WTC11 (cell line): Measurements from ENCODE around the gene NAT9. TPM values are rescaled to one million over a fixed set of nuclear protein-coding genes. Genes with fewer than 3 reads are reported as not detected.

Source experiments
- ATAC-seq: fragments of 200-7000 bp; cut with Tn5 transposase; 2 replicates; pipeline ENCODE4 v1.10.0; 2021; ENCODE audit warnings: mild to moderate bottlenecking, moderate library complexity
- Bru-seq: library from RNA; stranded (reverse); fragments of 400-500 nt; gene quantifications from one replicate; lab custom pipeline; 2021; lab: Mats Ljungman, UMichigan
- CTCF ChIA-PET: fragments of 300-600 bp; sonication (Branson Sonifier 250); formaldehyde crosslinking; loops from one replicate; lab custom pipeline; 2021; ENCODE audit warnings: antibody characterized with exemption; lab: Charles Lee
- POLR2A ChIA-PET: fragments of 350-600 bp; sonication (Branson Sonifier 250); formaldehyde crosslinking; loops from one replicate; lab custom pipeline; 2021; ENCODE audit warnings: antibody characterized with exemption; lab: Charles Lee
- DNase-seq: peaks from one replicate; pipeline ENCODE4 v3.0.0; 2021; ENCODE audit warnings: low spot score
- H3K27ac Mint-ChIP-seq: 2 replicates; pipeline ENCODE4 v1.8.0; 2021; ENCODE audit warnings: mixed read lengths
- H3K27me3 Mint-ChIP-seq: 2 replicates; pipeline ENCODE4 v1.8.0; 2021; ENCODE audit warnings: low read depth, mild to moderate bottlenecking, moderate library complexity, mixed read lengths
- H3K36me3 Mint-ChIP-seq: 2 replicates; pipeline ENCODE4 v1.8.0; 2021; ENCODE audit warnings: mixed read lengths
- H3K4me1 Mint-ChIP-seq: 2 replicates; pipeline ENCODE4 v1.8.0; 2022; ENCODE audit warnings: mixed read lengths
- H3K4me3 Mint-ChIP-seq: 2 replicates; pipeline ENCODE4 v1.8.0; 2021; ENCODE audit warnings: mild to moderate bottlenecking, moderate library complexity, mixed read lengths
- H3K9me3 Mint-ChIP-seq: 2 replicates; pipeline ENCODE4 v1.8.0; 2021; ENCODE audit warnings: mixed read lengths
- CREB1 ChIP-seq: sonication (generic); formaldehyde crosslinking; IDR thresholded peaks from 2 replicates; pipeline ENCODE4 v1.8.0; 2023; ENCODE audit warnings: mild to moderate bottlenecking, missing genetic modification reagents
- EMX1 ChIP-seq: fragments of 250-450 bp; sonication (Bioruptor Pico); IDR thresholded peaks from 2 replicates; pipeline ENCODE4 v1.8.0; 2021; ENCODE audit warnings: mild to moderate bottlenecking
- ETV6 ChIP-seq: sonication (generic); formaldehyde crosslinking; IDR thresholded peaks from 2 replicates; pipeline ENCODE4 v1.8.1; 2022; ENCODE audit warnings: mild to moderate bottlenecking, missing genetic modification reagents
- FOXK1 ChIP-seq: sonication (generic); formaldehyde crosslinking; IDR thresholded peaks from 2 replicates; pipeline ENCODE4 v1.8.0; 2022; ENCODE audit warnings: mild to moderate bottlenecking, moderate library complexity, missing genetic modification reagents
- FOXP1 ChIP-seq: sonication (generic); formaldehyde crosslinking; IDR thresholded peaks from 2 replicates; pipeline ENCODE4 v1.8.0; 2022; ENCODE audit warnings: missing genetic modification reagents, mild to moderate bottlenecking, moderate library complexity, borderline replicate concordance
- GABPB1 ChIP-seq: sonication (generic); formaldehyde crosslinking; IDR thresholded peaks from 2 replicates; pipeline ENCODE4 v1.8.1; 2023; ENCODE audit warnings: mild to moderate bottlenecking, missing genetic modification reagents
- JAZF1 ChIP-seq: fragments of 250-450 bp; sonication (Bioruptor Pico); IDR thresholded peaks from 2 replicates; pipeline ENCODE4 v1.9.0; 2021; ENCODE audit warnings: moderate library complexity, mild to moderate bottlenecking, inconsistent platforms
- NFE2L1 ChIP-seq: sonication (generic); formaldehyde crosslinking; IDR thresholded peaks from 2 replicates; pipeline ENCODE4 v1.8.1; 2023; ENCODE audit warnings: missing genetic modification reagents
- SP1 ChIP-seq: sonication (generic); formaldehyde crosslinking; conservative IDR thresholded peaks from 2 replicates; pipeline ENCODE4 v1.8.1; 2022; ENCODE audit warnings: missing genetic modification reagents
- ZNF219 ChIP-seq: sonication (generic); formaldehyde crosslinking; IDR thresholded peaks from 2 replicates; pipeline ENCODE4 v1.8.0; 2023; ENCODE audit warnings: missing genetic modification reagents, mild to moderate bottlenecking, borderline replicate concordance
- ZNF423 ChIP-seq: fragments of 250-450 bp; sonication (Bioruptor Pico); IDR thresholded peaks from 2 replicates; pipeline ENCODE4 v2.1.2; 2022; ENCODE audit warnings: mild to moderate bottlenecking, moderate library complexity
- long read RNA-seq, 3 experiments: library from RNA in 1 of 3; library from capped mRNA in 1 of 3; library from polyadenylated mRNA in 1 of 3; unstranded in 2 of 3; stranded (forward) in 1 of 3; transcript quantifications; one replicate each; pipeline ENCODE4 v2.0.0, GENCODE V29; 2021
- total RNA-seq: library from RNA; stranded (reverse); gene quantifications from 3 replicates; pipeline ENCODE4 v1.2.3, GENCODE V29; 2021
- TF ChIP-seq, protein P1 (sequence below): sonication (generic); formaldehyde crosslinking; IDR thresholded peaks from 2 replicates; pipeline ENCODE4 v1.8.1; 2022; ENCODE audit warnings: mild to moderate bottlenecking, missing genetic modification reagents, moderate library complexity, borderline replicate concordance
- TF ChIP-seq, protein P2 (sequence below): sonication (generic); formaldehyde crosslinking; IDR thresholded peaks from 2 replicates; pipeline ENCODE4 v1.8.1; 2022; ENCODE audit warnings: mild to moderate bottlenecking, moderate library complexity, missing genetic modification reagents
- TF ChIP-seq, protein P3 (sequence below): sonication (generic); formaldehyde crosslinking; IDR thresholded peaks from 2 replicates; pipeline ENCODE4 v1.8.1; 2022; ENCODE audit warnings: low read depth, mild to moderate bottlenecking, moderate library complexity, missing genetic modification reagents, borderline replicate concordance
- TF ChIP-seq, protein P4 (sequence below): sonication (generic); formaldehyde crosslinking; IDR thresholded peaks from 2 replicates; pipeline ENCODE4 v1.8.0; 2023; ENCODE audit warnings: missing genetic modification reagents, mild to moderate bottlenecking, borderline replicate concordance
- TF ChIP-seq, protein P5 (sequence below): sonication (generic); formaldehyde crosslinking; IDR thresholded peaks from 2 replicates; pipeline ENCODE4 v1.8.0; 2022; ENCODE audit warnings: mild to moderate bottlenecking, missing genetic modification reagents
- TF ChIP-seq, protein P6 (sequence below): fragments of 250-450 bp; sonication (Bioruptor Pico); IDR thresholded peaks from 2 replicates; pipeline ENCODE4 v2.1.2; 2022; ENCODE audit warnings: mild to moderate bottlenecking, moderate library complexity
- TF ChIP-seq, protein P7 (sequence below): sonication (generic); formaldehyde crosslinking; IDR thresholded peaks from 2 replicates; pipeline ENCODE4 v1.8.0; 2022; ENCODE audit warnings: missing genetic modification reagents

Gene NAT9, protein sequence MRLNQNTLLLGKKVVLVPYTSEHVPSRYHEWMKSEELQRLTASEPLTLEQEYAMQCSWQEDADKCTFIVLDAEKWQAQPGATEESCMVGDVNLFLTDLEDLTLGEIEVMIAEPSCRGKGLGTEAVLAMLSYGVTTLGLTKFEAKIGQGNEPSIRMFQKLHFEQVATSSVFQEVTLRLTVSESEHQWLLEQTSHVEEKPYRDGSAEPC
- 66.0 to 71.2 TPM (median 67.1 TPM) in 3 replicates for total RNA-seq
- percentile 76 among the genes with signal in this experiment for Bru-seq, nascent RNA
- long read RNA-seq, experiment 1, transcript NAT9-210 (7 exons, 1,860 nt), result major isoform, 36 of 179 reads
- long read RNA-seq, experiment 1, transcript NAT9-225 (6 exons, 1,993 nt), result minor isoform, 11 of 179 reads
- long read RNA-seq, experiment 1, transcript NAT9-201 (7 exons, 1,875 nt), result minor isoform, 20 of 179 reads
- long read RNA-seq, experiment 1, partial matches to known transcripts, result 15 of 179 reads
- long read RNA-seq, experiment 1, other reads (novel, unspliced or antisense), result 86 of 179 reads
- long read RNA-seq, experiment 2, transcript NAT9-210 (7 exons, 1,860 nt), result major isoform, 10 of 66 reads
- long read RNA-seq, experiment 2, partial matches to known transcripts, result 25 of 66 reads
- long read RNA-seq, experiment 2, other reads (novel, unspliced or antisense), result 27 of 66 reads
- long read RNA-seq, experiment 3, transcript NAT9-201 (7 exons, 1,875 nt), result minor isoform, 21 of 103 reads
- long read RNA-seq, experiment 3, transcript NAT9-210 (7 exons, 1,860 nt), result major isoform, 30 of 103 reads
- long read RNA-seq, experiment 3, partial matches to known transcripts, result 7 of 103 reads
- long read RNA-seq, experiment 3, other reads (novel, unspliced or antisense), result 35 of 103 reads

DNA sequence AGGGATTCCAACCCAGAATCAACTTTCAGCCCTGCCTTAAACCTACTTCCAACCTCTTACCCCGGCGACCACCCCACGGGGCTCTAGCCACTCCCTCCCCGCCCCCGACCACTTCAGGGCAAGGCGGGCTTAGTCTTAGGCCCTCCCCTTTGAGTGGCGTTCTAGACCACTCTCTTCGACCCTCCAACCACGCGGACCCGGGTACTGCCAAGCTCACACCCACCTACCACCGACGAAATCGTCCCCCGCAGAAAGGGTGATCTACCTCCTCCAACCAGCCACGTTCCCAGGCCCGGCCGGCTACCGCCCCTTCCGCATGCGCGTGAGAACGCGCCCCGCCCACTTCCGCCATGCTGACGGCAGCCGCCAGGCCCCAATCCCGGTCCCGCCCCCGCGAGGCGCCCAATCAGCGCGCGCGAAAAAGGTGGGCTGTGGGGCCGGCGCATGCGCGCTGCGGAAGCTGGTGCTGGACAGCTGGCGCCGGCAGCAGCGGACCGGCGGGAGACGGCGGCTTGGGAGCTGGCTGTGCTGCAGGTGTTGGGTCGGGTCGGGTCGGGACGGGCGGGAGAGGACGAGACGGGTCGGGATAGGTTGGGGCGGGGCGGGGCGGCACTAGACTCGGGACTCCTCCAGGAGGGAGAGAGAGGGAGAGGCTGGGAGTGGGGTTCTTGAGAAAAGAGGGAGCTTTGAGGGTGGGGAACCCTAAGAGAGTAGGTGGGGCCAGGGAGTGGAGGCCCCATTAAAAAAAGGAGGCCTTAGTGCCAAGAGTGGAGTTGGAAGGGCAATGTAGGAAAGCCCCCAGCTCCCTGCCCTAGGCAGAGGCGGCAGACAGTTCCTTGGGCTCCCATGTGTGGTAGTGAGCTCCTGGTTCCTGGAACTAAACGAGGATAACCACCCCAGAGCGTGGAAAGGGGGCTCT lies at the start of gene NAT9:
TSS of gene NAT9 (minus strand) at position 302 of the 919 bp plus-strand sequence. CDS start 647 bp downstream, outside the sequence.
- Mint-ChIP-seq H3K36me3 (peaks cover 26% of the 10 kb centered on the region), H3K9me3 (no peaks in the 10 kb centered on the region), H3K4me1 (peaks cover 15% of the 10 kb centered on the region), H3K27ac (peak within 1 kb of the TSS; percentile 97), H3K27me3 (no peaks in the 10 kb centered on the region), H3K4me3 (peak within 1 kb of the TSS; percentile 91)
- DNase-seq, result peak; percentile 99
- peak; percentile 96 for ATAC-seq
- ChIA-PET CTCF (interaction anchor here (0.6 to 12.0 kb wide), 20 partner anchors 9 to 259 kb away, joined by 3 to 262 read pairs (median 6); partner anchors contain the start of genes FDXR and RAB37), POLR2A (interaction anchor here (0.6 to 2.2 kb wide), 8 partner anchors 17 to 119 kb away, joined by 3 to 14 read pairs (median 4); partner anchors contain the start of genes FDXR and RAB37)
- TF ChIP-seq GABPB1 (CRISPR knock-in tag) (peak; percentile 83), NFE2L1 (0 out of 2 replicates have a peak, but pooled peaks have one; percentile 63), SP1 (CRISPR knock-in tag) (peak; percentile 100), EMX1 (CRISPR knock-in tag) (no peak), ETV6 (CRISPR knock-in tag) (peak; percentile 44; the same call in 1 of the 2 replicates), FOXK1 (peak; percentile 75; the same call in 1 of the 2 replicates), ZNF423 (CRISPR knock-in tag) (no peak), JAZF1 (CRISPR knock-in tag) (no peak), ZNF219 (CRISPR knock-in tag) (no peak), FOXP1 (CRISPR knock-in tag) (0 out of 2 replicates have a peak, but pooled peaks have one; percentile 5), CREB1 (0 out of 2 replicates have a peak, but pooled peaks have one; percentile 17)
- TF ChIP-seq, protein P1, sequence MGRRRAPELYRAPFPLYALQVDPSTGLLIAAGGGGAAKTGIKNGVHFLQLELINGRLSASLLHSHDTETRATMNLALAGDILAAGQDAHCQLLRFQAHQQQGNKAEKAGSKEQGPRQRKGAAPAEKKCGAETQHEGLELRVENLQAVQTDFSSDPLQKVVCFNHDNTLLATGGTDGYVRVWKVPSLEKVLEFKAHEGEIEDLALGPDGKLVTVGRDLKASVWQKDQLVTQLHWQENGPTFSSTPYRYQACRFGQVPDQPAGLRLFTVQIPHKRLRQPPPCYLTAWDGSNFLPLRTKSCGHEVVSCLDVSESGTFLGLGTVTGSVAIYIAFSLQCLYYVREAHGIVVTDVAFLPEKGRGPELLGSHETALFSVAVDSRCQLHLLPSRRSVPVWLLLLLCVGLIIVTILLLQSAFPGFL (CRISPR knock-in tag), result no peak
- TF ChIP-seq, protein P2, sequence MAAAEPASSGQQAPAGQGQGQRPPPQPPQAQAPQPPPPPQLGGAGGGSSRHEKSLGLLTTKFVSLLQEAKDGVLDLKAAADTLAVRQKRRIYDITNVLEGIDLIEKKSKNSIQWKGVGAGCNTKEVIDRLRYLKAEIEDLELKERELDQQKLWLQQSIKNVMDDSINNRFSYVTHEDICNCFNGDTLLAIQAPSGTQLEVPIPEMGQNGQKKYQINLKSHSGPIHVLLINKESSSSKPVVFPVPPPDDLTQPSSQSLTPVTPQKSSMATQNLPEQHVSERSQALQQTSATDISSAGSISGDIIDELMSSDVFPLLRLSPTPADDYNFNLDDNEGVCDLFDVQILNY, result peak; percentile 96
- TF ChIP-seq, protein P3, sequence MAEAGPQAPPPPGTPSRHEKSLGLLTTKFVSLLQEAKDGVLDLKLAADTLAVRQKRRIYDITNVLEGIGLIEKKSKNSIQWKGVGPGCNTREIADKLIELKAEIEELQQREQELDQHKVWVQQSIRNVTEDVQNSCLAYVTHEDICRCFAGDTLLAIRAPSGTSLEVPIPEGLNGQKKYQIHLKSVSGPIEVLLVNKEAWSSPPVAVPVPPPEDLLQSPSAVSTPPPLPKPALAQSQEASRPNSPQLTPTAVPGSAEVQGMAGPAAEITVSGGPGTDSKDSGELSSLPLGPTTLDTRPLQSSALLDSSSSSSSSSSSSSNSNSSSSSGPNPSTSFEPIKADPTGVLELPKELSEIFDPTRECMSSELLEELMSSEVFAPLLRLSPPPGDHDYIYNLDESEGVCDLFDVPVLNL (CRISPR knock-in tag), result peak; percentile 28; the same call in 1 of the 2 replicates
- TF ChIP-seq, protein P4, sequence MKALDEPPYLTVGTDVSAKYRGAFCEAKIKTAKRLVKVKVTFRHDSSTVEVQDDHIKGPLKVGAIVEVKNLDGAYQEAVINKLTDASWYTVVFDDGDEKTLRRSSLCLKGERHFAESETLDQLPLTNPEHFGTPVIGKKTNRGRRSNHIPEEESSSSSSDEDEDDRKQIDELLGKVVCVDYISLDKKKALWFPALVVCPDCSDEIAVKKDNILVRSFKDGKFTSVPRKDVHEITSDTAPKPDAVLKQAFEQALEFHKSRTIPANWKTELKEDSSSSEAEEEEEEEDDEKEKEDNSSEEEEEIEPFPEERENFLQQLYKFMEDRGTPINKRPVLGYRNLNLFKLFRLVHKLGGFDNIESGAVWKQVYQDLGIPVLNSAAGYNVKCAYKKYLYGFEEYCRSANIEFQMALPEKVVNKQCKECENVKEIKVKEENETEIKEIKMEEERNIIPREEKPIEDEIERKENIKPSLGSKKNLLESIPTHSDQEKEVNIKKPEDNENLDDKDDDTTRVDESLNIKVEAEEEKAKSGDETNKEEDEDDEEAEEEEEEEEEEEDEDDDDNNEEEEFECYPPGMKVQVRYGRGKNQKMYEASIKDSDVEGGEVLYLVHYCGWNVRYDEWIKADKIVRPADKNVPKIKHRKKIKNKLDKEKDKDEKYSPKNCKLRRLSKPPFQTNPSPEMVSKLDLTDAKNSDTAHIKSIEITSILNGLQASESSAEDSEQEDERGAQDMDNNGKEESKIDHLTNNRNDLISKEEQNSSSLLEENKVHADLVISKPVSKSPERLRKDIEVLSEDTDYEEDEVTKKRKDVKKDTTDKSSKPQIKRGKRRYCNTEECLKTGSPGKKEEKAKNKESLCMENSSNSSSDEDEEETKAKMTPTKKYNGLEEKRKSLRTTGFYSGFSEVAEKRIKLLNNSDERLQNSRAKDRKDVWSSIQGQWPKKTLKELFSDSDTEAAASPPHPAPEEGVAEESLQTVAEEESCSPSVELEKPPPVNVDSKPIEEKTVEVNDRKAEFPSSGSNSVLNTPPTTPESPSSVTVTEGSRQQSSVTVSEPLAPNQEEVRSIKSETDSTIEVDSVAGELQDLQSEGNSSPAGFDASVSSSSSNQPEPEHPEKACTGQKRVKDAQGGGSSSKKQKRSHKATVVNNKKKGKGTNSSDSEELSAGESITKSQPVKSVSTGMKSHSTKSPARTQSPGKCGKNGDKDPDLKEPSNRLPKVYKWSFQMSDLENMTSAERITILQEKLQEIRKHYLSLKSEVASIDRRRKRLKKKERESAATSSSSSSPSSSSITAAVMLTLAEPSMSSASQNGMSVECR (CRISPR knock-in tag), result 0 out of 2 replicates have a peak, but pooled peaks have one; percentile 52
- TF ChIP-seq, protein P5, sequence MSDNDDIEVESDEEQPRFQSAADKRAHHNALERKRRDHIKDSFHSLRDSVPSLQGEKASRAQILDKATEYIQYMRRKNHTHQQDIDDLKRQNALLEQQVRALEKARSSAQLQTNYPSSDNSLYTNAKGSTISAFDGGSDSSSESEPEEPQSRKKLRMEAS, result peak; percentile 89
- TF ChIP-seq, protein P6, sequence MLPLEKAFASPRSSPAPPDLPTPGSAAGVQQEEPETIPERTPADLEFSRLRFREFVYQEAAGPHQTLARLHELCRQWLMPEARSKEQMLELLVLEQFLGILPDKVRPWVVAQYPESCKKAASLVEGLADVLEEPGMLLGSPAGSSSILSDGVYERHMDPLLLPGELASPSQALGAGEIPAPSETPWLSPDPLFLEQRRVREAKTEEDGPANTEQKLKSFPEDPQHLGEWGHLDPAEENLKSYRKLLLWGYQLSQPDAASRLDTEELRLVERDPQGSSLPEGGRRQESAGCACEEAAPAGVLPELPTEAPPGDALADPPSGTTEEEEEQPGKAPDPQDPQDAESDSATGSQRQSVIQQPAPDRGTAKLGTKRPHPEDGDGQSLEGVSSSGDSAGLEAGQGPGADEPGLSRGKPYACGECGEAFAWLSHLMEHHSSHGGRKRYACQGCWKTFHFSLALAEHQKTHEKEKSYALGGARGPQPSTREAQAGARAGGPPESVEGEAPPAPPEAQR (CRISPR knock-in tag), result no peak
- TF ChIP-seq, protein P7, sequence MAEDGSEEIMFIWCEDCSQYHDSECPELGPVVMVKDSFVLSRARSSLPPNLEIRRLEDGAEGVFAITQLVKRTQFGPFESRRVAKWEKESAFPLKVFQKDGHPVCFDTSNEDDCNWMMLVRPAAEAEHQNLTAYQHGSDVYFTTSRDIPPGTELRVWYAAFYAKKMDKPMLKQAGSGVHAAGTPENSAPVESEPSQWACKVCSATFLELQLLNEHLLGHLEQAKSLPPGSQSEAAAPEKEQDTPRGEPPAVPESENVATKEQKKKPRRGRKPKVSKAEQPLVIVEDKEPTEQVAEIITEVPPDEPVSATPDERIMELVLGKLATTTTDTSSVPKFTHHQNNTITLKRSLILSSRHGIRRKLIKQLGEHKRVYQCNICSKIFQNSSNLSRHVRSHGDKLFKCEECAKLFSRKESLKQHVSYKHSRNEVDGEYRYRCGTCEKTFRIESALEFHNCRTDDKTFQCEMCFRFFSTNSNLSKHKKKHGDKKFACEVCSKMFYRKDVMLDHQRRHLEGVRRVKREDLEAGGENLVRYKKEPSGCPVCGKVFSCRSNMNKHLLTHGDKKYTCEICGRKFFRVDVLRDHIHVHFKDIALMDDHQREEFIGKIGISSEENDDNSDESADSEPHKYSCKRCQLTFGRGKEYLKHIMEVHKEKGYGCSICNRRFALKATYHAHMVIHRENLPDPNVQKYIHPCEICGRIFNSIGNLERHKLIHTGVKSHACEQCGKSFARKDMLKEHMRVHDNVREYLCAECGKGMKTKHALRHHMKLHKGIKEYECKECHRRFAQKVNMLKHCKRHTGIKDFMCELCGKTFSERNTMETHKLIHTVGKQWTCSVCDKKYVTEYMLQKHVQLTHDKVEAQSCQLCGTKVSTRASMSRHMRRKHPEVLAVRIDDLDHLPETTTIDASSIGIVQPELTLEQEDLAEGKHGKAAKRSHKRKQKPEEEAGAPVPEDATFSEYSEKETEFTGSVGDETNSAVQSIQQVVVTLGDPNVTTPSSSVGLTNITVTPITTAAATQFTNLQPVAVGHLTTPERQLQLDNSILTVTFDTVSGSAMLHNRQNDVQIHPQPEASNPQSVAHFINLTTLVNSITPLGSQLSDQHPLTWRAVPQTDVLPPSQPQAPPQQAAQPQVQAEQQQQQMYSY (CRISPR knock-in tag), result 0 out of 2 replicates have a peak, but pooled peaks have one; percentile 13
